ENCODE results near the gene IRS1. TPM values are rescaled to one million over a fixed set of nuclear protein-coding genes. Genes with fewer than 3 reads are reported as not detected.

The IRS1 gene
- total RNA-seq, 1 donor from 2014 or later: 17.6 TPM

DNA sequence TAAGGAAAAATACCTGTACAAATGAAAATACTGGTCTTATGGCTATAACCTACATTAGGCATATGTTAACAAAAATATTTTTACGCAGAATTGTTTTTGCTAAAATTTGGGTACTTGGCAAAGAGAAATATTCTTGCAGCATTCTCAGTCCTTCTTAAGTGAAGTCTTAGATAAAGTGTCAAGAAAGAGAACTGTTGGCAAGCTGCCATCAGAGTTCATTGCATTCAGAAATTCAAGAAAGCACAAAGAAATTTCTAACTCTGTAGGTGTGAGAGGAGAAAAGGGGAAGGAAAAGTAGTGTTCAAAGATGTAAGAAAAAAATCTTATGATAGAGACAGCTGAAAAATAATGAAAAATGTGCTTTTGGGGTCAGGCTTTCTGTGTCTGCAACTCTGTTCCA, 86.7 kb downstream of the IRS1 start:
- DNase-seq (no peak), ATAC-seq (ENCODE audit: poor library complexity) (no peak)
- intact Hi-C loops (cut with DNase I): no loop called here

DNA sequence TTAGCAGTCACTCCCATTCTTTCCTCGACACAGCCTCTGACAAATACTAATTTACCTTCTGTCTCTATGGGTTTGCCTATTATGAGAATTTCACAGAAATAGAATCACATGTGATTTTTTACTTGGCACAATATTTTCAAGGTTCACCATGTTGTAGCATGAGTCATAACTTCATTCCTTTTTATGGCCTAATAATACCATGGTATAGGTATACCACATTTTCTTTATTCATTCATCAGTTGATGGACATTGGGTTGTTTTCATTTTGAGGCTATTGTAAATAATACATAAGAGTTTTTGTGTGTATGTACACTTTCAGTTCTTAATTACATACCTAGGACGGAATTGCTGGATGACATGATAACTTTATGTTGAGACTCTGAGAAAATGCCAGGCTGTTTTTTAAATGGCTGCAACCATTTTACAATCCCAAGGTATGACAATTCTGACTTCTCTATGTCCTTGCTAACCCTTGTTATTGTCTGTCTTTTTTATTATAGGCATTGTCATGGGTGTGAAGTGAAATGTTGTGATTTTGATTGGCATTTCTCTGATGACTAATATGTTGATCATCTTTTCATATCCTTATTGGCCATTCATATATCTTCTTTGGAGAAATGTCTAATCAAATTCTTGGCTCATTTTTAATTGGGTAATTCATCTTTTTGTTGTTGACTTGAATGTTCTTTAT, 87.9 kb downstream of the IRS1 start:
- no peak for ATAC-seq (ENCODE audit: poor library complexity)
- intact Hi-C loops (cut with DNase I): no loop called here

GRCh38 chr2:226707499-226707898, 92.1 kb downstream of the IRS1 start:
- DNase-seq (no peak), ATAC-seq (ENCODE audit: poor library complexity) (no peak)
- intact Hi-C loops (cut with DNase I): no loop called here

More for the DNA sequence above, 87.9 kb downstream of the IRS1 start:
- no peak for DNase-seq

DNA sequence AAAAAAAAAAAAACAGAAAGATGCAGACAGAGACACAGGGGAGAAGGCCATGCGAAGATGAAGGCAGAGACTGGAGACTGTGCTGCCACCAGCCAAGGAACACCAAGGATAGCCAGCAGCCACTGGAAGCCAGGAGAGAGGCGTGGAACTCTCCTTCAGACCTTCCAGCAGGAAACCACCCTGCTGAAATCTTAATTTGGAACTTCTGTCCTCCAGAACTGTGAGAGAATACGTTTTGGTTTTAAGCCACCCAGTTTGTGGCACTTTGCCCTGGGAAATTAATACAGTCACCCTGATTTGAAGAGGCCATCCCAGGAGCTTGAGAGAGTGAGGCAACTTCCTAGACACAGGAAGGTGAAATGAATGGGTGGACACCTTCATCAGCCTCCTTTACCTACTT, 93.7 kb downstream of the IRS1 start:
- no peak for ATAC-seq (ENCODE audit: poor library complexity)
- DNase-seq: no peak
- intact Hi-C loops (cut with DNase I): no loop called here

- DNase-seq (no peak), ATAC-seq (ENCODE audit: poor library complexity) (no peak)
- intact Hi-C loops (cut with DNase I): no loop called here
These were observed 94.3 kb downstream of the IRS1 start for GRCh38 chr2:226705133-226705886.

GRCh38 chr2:226703514-226703913, 96.1 kb downstream of the IRS1 start:
- ATAC-seq (ENCODE audit: poor library complexity): no peak
- intact Hi-C loops (cut with DNase I): no loop called here
- DNase-seq: no peak

DNA sequence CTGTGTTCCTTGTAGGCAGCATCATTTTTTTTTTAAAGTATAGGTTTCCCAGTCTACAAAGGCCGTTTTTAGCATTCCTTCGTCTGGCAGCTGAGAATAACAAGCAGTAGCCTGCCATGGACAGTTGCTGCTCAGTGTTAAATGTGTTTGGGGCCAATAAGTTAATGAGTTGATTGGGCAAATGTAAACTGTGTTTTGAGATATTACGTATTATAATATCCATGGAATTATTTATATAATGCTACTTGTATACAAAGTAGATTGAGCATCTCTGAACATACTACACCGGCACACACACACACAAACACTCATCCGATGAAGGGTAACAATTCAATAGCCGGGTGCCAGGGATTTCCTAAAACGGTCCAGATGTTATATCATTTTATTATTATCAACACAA, 97.2 kb downstream of the IRS1 start:
- ATAC-seq (ENCODE audit: poor library complexity) (no peak), DNase-seq (no peak)
- intact Hi-C loops (cut with DNase I): no loop called here

GRCh38 chr2:226701052-226701451, 98.6 kb downstream of the IRS1 start:
- intact Hi-C loops (cut with DNase I): no loop called here
- ATAC-seq (ENCODE audit: poor library complexity) (no peak), DNase-seq (no peak)

DNA sequence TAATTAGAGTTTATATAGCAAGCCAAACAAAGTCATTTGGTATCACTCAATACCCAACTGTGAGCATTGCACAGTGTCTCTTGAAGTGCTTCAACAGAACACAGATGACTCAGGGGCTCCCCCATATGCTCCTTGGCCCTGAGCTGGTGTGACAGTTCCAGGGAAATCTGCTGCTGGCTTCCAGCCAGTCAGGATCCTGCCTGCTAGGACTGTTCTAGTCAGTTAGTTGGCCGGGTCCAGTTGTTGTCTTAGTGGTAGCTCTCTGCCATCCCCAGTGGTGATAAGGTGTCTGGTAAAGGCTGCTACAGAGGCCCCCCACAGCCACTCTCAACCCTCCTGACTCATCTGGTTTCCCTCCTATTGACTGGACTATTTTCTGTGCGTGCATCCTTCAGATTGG, 100.3 kb downstream of the IRS1 start:
- DNase-seq (peak; percentile 82), ATAC-seq (ENCODE audit: poor library complexity) (peak; percentile 89)
- intact Hi-C loops (cut with DNase I): no loop called here

GRCh38 chr2:226698671-226699070, 100.9 kb downstream of the IRS1 start:
- DNase-seq (no peak), ATAC-seq (ENCODE audit: poor library complexity) (peak; percentile 28)
- intact Hi-C loops (cut with DNase I): no loop called here

DNA sequence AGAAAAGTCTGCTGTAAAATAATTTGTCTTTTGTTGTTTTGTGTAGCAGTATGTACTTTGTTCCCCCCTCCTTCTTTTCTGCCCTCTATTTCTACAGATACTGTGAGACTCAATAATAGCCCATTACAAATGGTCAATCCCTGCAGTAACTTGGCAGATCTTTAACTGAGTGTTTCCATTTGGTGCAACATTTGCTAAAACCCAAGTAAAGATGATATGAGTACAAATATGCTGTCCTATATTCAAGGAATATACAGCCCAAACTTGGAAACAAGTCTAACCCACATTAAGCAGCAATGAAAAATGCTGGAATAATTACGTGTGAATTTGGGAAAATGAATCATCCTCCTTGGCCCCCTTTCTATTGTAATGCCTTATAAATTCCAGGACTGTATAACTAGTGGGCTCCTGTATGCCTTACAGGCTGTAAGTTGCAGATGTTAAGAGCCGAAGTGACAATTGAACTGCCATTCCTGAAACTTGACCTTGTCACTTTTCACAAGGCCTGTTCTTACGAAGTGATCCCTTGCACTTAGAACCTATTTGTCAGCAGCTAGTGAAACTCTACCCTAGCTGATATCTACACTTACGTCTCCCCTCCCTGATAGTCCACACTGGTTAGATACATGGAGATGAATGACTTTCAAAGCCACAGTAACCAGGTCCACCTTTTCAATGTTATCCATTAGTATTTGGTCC, 104.9 kb downstream of the IRS1 start:
- DNase-seq (no peak), ATAC-seq (ENCODE audit: poor library complexity) (no peak)
- intact Hi-C loops (cut with DNase I): no loop called here

DNA sequence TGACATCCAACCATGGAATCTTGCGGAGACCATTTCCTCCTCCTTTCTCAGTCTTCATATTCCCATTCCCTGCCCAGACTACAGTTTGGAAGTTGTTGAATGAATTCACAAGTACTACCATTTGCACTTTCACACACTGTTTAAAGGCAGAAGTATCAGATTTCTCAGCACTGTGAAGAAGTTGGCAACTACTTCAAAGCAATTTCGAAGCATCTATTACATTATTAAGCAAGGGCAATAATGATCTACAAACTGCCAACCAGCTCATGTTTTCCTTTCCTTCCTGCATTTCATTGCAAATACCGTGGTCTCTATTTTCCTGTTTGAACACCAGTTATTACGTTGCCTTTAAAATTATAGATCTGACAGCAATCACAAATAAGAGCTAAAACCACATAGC, 105.5 kb downstream of the IRS1 start:
- DNase-seq (no peak), ATAC-seq (ENCODE audit: poor library complexity) (no peak)
- intact Hi-C loops (cut with DNase I): no loop called here

DNA sequence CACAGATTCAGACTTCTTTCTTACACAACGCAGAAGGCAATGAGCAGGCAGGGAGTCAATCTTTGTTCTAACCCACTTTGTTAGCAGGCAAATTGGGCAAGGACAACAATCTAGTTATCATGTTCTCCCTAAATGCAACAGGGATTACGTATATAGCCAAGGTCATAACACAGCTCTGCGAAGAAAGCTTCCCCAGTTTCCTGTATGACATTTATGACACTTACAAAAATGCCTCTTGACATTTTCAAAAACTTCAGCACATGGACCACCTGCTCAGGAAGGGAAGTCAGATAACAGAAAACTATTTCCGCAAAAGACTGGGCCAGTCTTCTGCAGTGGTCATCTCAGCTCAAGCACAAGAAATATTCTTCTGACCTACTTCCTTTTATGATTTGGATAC, 106.1 kb downstream of the IRS1 start:
- ATAC-seq (ENCODE audit: poor library complexity): no peak
- DNase-seq: no peak
- intact Hi-C loops (cut with DNase I): no loop called here

GRCh38 chr2:226692521-226693126, 107.0 kb downstream of the IRS1 start:
- intact Hi-C loops (cut with DNase I): no loop called here
- DNase-seq (no peak), ATAC-seq (ENCODE audit: poor library complexity) (no peak)

DNA sequence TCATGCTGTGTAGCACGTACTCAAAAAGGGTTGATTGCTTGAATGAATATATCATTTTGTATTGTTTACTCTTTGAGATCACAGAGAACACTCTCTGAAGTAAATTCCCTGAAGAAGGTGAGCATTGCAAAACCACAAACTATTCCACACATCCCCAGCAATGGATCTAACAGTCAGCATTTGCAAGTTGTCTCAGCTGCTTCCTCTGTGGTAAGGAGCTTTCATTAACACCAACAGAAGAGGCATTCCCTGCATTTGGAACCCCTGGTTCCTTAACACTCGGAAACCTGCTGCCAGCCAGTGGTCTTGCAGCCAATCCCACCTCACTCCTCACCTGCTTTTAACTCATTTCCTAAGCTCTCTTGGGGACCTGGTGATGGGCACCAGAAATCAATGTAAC, 108.4 kb downstream of the IRS1 start:
- ATAC-seq (ENCODE audit: poor library complexity): peak; percentile 14
- intact Hi-C loops (cut with DNase I): no loop called here
- no peak for DNase-seq

DNA sequence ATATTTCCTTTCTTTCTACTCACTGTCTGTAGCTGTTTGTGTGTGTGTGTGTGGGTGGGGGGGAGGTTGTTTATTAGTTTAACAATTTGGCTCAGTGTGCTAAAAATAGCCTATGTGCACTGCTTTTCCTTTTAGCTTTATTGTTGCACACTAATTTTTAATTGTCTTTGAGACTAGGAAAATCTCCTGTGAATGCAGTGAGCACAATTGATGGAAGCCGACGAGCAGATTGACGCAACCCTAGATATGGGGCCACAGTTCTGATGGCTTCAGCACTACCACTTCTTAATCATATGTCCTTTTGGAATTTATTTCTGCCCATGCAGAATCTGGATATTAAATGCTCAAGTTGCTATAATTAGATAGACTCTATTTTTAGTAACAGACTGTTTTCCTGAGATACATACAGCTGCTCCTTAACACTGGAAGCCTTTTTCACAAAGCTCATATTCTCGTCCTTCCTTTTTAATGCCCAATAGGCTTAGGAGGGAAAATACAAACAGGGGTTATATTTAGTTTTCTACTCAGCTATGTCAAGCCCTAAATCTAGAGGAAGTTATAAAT, 109.1 kb downstream of the IRS1 start:
- no peak for DNase-seq
- peak; percentile 74 for ATAC-seq (ENCODE audit: poor library complexity)
- intact Hi-C loops (cut with DNase I): no loop called here

DNA sequence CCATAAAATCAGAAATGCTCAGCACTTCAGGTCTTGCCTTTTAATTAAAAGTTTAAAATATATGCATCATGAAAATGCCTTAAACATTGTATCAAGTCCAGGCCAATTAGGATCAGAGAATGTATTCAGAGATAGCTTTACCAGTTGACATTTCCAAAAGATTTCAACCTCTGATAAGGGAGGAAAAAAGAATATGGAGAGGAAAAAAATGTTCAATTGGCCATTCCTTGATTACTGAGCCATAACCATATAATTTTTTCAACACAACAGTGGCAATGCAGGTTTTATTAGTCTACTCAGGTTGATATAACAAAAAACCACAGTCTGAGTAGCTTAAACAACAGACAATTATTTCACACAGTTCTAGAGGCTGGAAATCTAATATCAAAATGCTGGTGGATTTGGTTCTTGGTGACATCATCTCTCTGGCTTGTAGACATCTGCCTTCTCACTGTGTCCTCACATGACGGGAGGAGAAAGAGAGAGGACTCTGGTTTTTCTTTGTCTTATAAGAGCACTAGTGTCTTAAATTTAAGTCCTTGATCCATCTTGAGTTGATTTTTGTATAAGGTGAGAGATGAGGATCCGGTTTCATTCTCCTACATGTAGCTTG, 111.9 kb downstream of the IRS1 start:
- intact Hi-C loops (cut with DNase I): no loop called here
- DNase-seq: no peak
- ATAC-seq (ENCODE audit: poor library complexity): no peak

DNA sequence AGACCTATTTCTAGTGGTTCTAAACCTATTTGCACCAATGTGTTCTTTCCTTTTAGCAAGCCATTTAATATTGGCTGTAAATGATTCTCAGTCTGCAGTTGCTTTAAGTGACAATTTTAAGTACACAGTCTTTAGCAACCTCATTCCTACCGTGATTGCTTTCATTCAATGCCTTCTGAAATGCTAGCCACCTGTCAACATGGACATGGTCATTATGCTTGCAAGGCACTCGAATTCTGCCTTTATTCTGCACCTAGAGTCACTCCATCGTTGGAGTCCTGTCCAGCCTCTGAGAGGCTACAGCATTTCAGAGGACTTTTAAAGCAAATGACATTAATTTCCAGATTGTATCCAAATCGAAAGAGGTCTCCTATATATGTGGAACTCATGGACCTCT, 115.1 kb downstream of the IRS1 start:
- intact Hi-C loops (cut with DNase I): no loop called here
- no peak for ATAC-seq (ENCODE audit: poor library complexity)
- no peak for DNase-seq
